ENCODE data around the gene SYNRG. TPM values are rescaled to one million over a fixed set of nuclear protein-coding genes. Genes with fewer than 3 reads are reported as not detected.

Gene SYNRG
- total RNA-seq, 2 donors from 2014 or later = 23.6 to 28.6 TPM

- ATAC-seq (ENCODE audit: insufficient number of reproducible peaks, low FRiP score, low read depth) (peak; percentile 69), DNase-seq (ENCODE audit: low spot score) (no peak)
- no peak for TF ChIP-seq CTCF (IDR thresholded peaks at IDR 0.05)
Observed at GRCh38 chr17:37489197-37490001, 119.8 kb downstream of the SYNRG start, which contains the start of gene DUSP14. Gene DUSP14 (plus strand): TSS chr17:37489891. CDS start chr17:37512273, 22,382 bp downstream.

DNA sequence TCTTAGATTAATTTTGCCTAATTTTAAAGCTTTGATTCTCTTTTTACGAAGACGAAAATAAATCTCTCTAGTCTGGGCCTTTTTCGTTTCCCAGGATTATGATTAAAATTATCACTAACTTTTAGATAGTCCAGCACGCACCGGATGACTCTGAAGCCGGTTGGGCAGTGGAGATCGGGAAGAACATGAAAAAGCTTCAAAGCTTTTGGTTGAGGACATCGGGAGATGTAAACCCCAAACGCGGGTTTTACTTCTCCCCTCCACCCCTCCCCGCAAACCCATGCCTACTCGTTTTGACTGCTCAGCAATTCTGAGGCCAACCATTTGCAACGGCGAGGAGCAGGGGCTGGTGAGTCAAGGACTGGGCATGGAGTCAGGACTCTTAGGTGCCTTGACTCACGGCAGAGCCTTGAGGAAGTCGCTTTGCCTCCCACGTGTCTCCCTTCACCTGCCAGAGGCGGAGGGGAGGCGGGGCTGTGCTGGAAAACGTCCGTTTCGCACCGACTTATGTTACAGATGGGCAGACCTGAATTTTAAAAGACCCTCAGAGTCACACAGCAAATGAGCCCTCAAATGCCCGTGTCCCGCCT lies 120.5 kb downstream of the SYNRG start:
- peak overlapping the region; percentile 83 to 84 for H3K27ac ChIP-seq
- peak overlapping the region; percentile 99 for H3K4me3 ChIP-seq
- no peak for TF ChIP-seq CTCF (IDR thresholded peaks at IDR 0.05)
- H3K36me3 ChIP-seq = no peaks in the 10 kb centered on the region
- no peaks in the 10 kb centered on the region for H3K9me3 ChIP-seq
- ATAC-seq (ENCODE audit: insufficient number of reproducible peaks, low FRiP score, low read depth) (peak; percentile 95), DNase-seq (ENCODE audit: low spot score) (peak; percentile 79)
- peaks cover 20 to 30% of the 10 kb centered on the region in 2 donors for H3K4me1 ChIP-seq (ENCODE audit: control insufficient read depth in 1 of 2, low read depth in 2 of 2)
- H3K27me3 ChIP-seq (replicated peaks; ENCODE audit: insufficient read depth) = no peaks in the 10 kb centered on the region

More at GRCh38 chr17:37489197-37490001, 119.8 kb downstream of the SYNRG start, which contains the start of gene DUSP14:
- Histone ChIP-seq H3K27ac (peak within 1 kb of the TSS; percentile 83 to 84), H3K9me3 (no peaks in the 10 kb centered on the region), H3K4me3 (peak within 1 kb of the TSS; percentile 99), H3K36me3 (no peaks in the 10 kb centered on the region), H3K4me1 (ENCODE audit: control insufficient read depth in 1 of 2, low read depth in 2 of 2) (peaks cover 20 to 30% of the 10 kb centered on the region in 2 donors), H3K27me3 (replicated peaks; ENCODE audit: insufficient read depth) (no peaks in the 10 kb centered on the region)

DNA sequence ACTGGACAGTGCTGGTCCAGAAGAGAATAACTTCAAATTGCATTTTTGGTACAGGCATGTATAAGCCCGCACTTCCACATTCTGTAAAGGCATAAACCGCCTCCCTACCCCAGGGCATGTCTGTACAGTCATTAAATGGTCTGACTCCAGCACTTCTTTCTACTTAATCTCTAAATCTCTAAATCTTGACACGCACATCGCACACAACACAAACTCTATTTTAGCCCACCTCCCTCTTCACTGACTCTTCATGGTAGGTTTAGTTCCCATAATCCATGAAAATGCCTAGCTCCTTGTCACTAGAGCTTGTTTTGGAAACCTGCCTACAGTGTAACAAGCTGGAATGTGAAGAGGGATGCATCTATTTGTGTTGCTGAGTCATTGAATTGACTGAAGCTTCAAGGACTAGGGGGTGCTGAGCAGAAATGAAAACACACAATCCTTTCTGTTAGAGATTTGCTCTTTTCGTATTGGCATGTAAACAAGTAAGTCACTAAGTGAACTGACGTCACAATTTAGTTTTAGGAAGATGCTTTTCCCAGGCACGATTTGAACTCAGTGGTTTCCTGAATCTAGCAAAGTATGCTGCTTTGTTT lies 121.1 kb downstream of the SYNRG start:
- Histone ChIP-seq H3K4me1 (ENCODE audit: control insufficient read depth in 1 of 2, low read depth in 2 of 2) (peaks cover 20 to 28% of the 10 kb centered on the region in 2 donors), H3K36me3 (no peaks in the 10 kb centered on the region), H3K9me3 (no peaks in the 10 kb centered on the region), H3K27ac (peak overlapping the region in 1 of 2 donors; percentile 84), H3K27me3 (replicated peaks; ENCODE audit: insufficient read depth) (no peaks in the 10 kb centered on the region), H3K4me3 (peak overlapping the region; percentile 99)
- no peak for TF ChIP-seq CTCF (IDR thresholded peaks at IDR 0.05)
- ATAC-seq (ENCODE audit: insufficient number of reproducible peaks, low FRiP score, low read depth) (no peak), DNase-seq (ENCODE audit: low spot score) (no peak)

DNA sequence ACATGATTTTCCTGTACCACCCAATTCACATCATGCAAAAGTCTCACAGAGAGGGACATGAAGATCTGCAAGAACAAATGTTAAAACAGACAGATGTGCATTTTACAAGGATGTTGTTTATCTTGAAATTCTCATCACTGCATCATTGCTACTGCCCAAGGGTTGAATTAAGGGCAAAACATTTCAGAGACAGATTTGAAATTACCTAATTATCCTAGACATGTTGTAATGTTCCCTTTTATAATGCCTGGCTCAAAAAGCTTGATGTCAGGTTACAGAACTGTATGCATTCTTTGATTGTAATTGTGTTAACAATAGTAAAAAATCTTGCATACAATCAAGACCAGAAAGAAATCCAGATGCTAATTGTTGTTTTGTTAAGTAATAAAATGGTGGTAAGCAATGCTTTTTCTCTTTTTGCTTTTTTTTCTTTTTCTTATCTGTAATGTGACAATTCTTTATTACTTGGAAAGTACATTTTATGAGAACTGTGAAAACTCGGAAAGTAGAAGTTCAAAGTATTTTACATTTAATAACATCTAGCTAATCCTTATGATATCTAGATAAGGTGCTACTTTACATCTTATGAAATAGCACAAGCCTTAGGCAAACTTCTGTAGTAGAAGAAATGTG lies 123.2 kb downstream of the SYNRG start:
- DNase-seq (ENCODE audit: low spot score) = no peak
- Histone ChIP-seq H3K4me1 (ENCODE audit: control insufficient read depth in 1 of 2, low read depth in 2 of 2) (peaks cover 14 to 17% of the 10 kb centered on the region in 2 donors), H3K27ac (no peak overlapping the region), H3K9me3 (no peaks in the 10 kb centered on the region), H3K27me3 (replicated peaks; ENCODE audit: insufficient read depth) (no peaks in the 10 kb centered on the region), H3K4me3 (no peak overlapping the region), H3K36me3 (no peaks in the 10 kb centered on the region)
- TF ChIP-seq CTCF (IDR thresholded peaks at IDR 0.05) = no peak
- no peak for ATAC-seq (ENCODE audit: insufficient number of reproducible peaks, low FRiP score, low read depth)
